ENCODE measurements around the gene PTRHD1.

DNA sequence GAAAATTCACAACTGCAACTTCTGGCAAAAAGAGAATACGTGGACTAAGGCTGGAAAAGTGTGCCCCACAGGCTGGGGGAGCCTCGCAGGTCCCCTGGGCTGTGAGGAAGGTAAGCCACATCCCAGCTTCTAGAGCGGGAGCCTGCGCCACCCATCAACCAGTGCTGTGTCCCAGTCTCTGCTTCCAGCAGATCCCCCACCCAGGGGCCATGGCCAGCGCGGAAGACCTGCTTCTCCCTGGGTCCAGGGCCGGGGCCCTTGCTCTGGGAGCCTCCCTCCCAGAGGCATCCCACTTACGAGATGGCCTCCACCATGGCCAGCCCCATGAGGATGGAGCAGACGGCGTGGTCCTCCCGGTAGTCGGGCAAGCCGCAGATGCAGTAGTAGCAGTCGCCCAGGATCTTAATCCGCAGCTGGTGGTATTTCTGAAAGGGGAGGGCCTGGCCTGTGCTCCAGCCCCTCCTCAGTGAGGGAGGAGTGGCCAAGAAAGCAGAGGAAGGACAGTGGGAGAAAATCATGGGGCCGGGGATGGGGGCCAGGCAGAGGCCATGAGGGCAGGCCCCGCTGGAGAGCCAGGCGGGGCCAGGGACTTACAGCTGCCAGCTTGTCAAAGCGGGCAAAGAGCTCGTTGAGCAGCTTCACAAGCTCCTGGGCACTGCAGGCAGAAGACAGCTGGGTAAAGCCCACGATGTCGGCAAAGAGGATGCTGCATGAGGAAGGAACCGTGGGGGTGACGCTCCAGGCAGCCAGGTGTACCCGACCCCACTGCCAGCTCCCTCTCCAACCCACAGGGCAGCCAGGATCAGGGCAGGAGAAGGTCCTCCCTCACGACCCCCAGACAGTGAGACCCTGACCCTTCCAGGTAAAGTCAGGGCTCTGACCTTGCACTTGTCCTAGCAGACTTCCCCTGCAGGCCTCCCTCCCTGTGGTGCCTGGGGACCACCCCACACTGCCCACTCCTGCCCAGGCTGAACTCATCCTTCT lies 48.1 kb upstream of the PTRHD1 start:
- TF ChIP-seq YY1 (IDR thresholded peaks at IDR 0.05; ENCODE audit: low read depth, low read length) (no peak), CREB1 (IDR thresholded peaks at IDR 0.05) (no peak), POLR2A (IDR thresholded peaks at IDR 0.05; ENCODE audit: control extremely low read depth in 1 of 2, low read depth in 2 of 2, low read length in 2 of 2) (no peak), CBX5 (IDR thresholded peaks at IDR 0.05; ENCODE audit: low read depth, low read length) (no peak), CTCF (IDR thresholded peaks at IDR 0.05; ENCODE audit: control extremely low read depth in 1 of 3, insufficient read depth in 1 of 3, low read depth in 1 of 3, low read length in 3 of 3) (no peak), TEAD4 (IDR thresholded peaks at IDR 0.05; ENCODE audit: low read depth, low read length) (no peak), KDM5A (IDR thresholded peaks at IDR 0.05; ENCODE audit: low read length) (no peak), SUZ12 (IDR thresholded peaks at IDR 0.05; ENCODE audit: low read length) (no peak), EP300 (IDR thresholded peaks at IDR 0.05; ENCODE audit: borderline replicate concordance in 1 of 2, low read depth in 2 of 2, low read length in 2 of 2) (no peak), POLR2AphosphoS5 (IDR thresholded peaks at IDR 0.05; ENCODE audit: low read depth, low read length) (no peak)
- TF ChIP-seq, protein P1, sequence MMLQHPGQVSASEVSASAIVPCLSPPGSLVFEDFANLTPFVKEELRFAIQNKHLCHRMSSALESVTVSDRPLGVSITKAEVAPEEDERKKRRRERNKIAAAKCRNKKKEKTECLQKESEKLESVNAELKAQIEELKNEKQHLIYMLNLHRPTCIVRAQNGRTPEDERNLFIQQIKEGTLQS (IDR thresholded peaks at IDR 0.05; ENCODE audit: insufficient read depth, low read depth, low read length) = no peak
